HG03108 (cell line): ENCODE results near the gene TPI1.
A peak's percentile ranks its signal among the peaks of the same experiment; 100 is the strongest.
"Not testable (repeated sequence)": the region's sequence is repeated elsewhere in the genome, so short reads cannot be mapped to it uniquely, and the experiment has no call there.

Source experiments
- ATAC-seq: cut with Tn5 transposase; IDR thresholded peaks from one replicate; pipeline ENCODE4 v1.9.1; 2021; ENCODE audit warnings: moderate library complexity; ENCODE audit not compliant: unreplicated experiment

TPI1 gene

GRCh38 chr12:6846316-6846869, 20.9 kb upstream of the TPI1 start:
- ATAC-seq: no peak

GRCh38 chr12:6847676-6848075, 19.7 kb upstream of the TPI1 start:
- ATAC-seq: no peak

- no peak for ATAC-seq
Observed at GRCh38 chr12:6849427-6849826, 17.9 kb upstream of the TPI1 start.

GRCh38 chr12:6849976-6850560, 17.3 kb upstream of the TPI1 start:
- ATAC-seq: no peak

GRCh38 chr12:6850796-6851152, 16.6 kb upstream of the TPI1 start:
- ATAC-seq: no peak

- peak; percentile 51 for ATAC-seq
Observed at GRCh38 chr12:6851153-6851920, 16.0 kb upstream of the TPI1 start, which contains the start of gene CDCA3. Gene CDCA3 (minus strand): TSS chr12:6851286. CDS start chr12:6850952, 334 bp downstream.

GRCh38 chr12:6851921-6852650, 15.2 kb upstream of the TPI1 start, which contains the start of gene USP5:
Gene USP5 (plus strand): TSS chr12:6852150. CDS start chr12:6852180, 30 bp downstream.
- peak; percentile 68 for ATAC-seq

- ATAC-seq: no peak
Observed at GRCh38 chr12:6852651-6853354, 14.5 kb upstream of the TPI1 start.

GRCh38 chr12:6853626-6854025, 13.7 kb upstream of the TPI1 start:
- ATAC-seq: no peak

GRCh38 chr12:6854036-6854435, 13.3 kb upstream of the TPI1 start:
- ATAC-seq: no peak

GRCh38 chr12:6855322-6855721, 12.0 kb upstream of the TPI1 start:
- no peak for ATAC-seq

GRCh38 chr12:6858799-6859198, 8.5 kb upstream of the TPI1 start:
- no peak for ATAC-seq

GRCh38 chr12:6860116-6860515, 7.2 kb upstream of the TPI1 start:
- no peak for ATAC-seq

GRCh38 chr12:6860942-6861341, 6.4 kb upstream of the TPI1 start:
- no peak for ATAC-seq

GRCh38 chr12:6861391-6861790, 5.9 kb upstream of the TPI1 start:
- ATAC-seq: no peak

GRCh38 chr12:6863033-6863432, 4.3 kb upstream of the TPI1 start:
- no peak for ATAC-seq

- ATAC-seq: no peak
Observed at GRCh38 chr12:6863586-6864321, 3.6 kb upstream of the TPI1 start.

- not testable (repeated sequence) for ATAC-seq
Observed at GRCh38 chr12:6865307-6865706, 2.0 kb upstream of the TPI1 start.

- no peak for ATAC-seq
Observed at GRCh38 chr12:6866163-6866919, 990 bp upstream of the TPI1 start.
